Measurements from ENCODE around the gene RAB15.

DNA sequence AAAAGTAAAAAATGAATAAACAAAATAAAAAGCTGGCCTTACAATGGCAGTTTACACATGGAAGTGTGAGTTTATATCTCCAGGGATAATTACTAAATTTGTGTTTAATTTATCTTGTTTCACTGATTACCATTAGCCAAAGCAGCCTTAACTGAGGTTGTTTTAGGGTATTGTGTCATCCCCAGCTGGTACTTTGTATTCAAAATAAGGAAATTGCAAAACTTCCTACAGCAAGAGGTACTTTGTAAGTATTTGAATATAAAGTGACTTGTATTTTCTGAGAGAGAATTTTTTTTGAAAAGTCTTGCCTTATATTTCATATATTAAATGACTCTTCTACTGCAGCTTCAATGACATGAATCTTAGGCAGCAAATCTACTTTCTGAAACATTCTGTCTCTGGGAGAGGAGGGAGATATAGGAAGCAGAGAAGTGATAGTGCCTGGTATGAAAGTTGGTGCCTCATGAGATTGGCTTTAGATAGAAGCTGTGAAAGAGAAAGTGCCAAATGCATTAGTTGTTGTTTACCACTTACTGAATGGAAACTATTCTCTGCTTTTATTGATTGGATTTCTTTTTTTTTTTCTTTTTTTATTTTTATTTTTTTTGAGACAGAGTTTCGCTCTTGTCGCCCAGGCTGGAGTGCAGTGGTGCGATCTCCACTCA lies 21.3 kb upstream of the RAB15 start:
- TF ChIP-seq CTCF (conservative IDR thresholded peaks at IDR 0.05; ENCODE audit: low read depth, low read length) (no peak), EZH2phosphoT487 (IDR thresholded peaks at IDR 0.05; ENCODE audit: borderline replicate concordance, low read length) (no peak)

Measured in PC-3 (cell line).